A204.1 (cell line): ENCODE data around the gene ZNF608.

Experiments
- FAIRE-seq: peaks from 2 replicates; lab custom pipeline; 2012; peaks lifted over from hg19 to GRCh38; lab: Jason Lieb, UNC

The ZNF608 gene

DNA sequence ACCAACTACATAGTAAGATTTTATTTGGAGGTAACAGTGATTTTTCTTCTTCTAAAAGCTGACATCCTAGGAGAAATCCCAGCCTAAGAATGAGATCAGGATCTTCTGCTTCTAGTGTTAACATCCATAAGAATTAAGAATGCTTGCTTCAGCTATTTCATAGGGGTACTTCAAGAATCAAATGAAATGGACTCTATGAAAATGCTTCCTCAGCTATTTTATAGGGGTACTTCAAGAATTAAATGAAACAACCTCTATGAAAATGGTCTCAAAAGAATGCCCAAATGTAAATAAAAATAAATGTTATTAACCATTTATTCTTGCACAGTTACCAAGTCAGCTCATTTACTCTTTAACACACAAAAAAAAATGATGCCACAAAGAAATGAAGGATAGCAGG lies 31.5 kb downstream of the ZNF608 start:
- FAIRE-seq = peak; percentile 6

DNA sequence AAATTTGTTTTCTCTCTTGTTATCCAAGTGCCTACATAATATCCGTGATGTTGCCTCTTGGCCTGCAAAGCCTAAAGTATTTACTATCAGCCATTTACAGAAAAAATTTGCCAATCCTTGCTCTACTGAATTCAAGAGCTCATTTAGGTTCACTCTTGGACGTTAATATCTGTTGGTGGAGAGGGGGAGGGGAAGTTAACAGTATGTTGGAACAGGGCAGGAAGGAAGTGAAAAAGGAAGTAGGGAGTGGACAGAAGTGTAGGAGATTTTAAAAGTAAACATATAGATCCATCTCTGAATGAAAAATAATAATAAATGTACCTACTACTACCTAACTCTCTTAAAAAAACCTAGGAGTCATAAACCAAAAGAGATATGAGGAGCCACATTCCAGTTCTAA lies 32.8 kb downstream of the ZNF608 start:
- FAIRE-seq = no peak

DNA sequence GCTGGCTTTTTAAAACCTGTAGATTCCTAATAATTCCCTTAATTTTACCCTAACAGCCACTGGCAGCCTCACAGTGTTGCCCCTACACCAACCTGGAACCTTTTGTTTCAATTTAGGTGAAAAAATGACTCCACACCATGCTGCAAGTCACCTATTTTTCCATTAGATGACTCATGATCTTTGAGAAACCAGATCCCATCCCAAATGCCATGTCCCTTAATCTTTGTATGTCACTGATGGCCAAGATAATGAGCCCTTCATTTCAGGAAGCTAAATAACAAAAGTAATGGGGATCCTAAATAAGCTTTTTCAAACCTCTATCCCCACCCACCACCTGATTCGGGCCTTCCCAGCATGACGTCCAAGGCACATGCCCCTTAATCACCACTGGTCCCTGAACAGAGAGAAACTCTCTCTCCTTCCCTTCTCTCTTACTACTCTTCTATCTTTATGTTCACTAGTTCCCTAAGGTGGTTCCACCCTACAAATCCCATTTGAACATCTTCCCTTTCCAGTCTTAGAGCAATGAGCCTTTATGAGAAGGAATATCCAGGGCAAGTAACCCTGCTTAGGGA lies 33.6 kb downstream of the ZNF608 start:
- no peak for FAIRE-seq

DNA sequence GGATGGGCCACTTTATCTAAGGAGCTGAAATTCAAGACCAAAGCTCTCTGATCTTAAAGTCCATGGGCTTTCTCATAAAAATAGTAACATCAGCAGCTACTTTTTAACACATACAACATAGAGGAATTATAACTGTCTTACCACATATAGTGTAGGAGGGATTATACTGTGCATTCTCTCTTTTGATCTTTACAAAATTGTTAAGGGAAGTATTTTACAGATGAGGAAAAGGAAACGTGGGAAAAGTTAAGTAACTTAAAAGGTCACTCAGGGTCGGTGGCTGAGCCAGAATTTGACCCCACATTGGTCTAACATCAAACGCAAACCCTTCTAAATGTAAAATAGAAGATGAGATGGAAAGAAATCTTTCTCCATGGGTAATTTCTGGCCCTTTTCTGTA lies 38.4 kb downstream of the ZNF608 start:
- peak; percentile 80 for FAIRE-seq

DNA sequence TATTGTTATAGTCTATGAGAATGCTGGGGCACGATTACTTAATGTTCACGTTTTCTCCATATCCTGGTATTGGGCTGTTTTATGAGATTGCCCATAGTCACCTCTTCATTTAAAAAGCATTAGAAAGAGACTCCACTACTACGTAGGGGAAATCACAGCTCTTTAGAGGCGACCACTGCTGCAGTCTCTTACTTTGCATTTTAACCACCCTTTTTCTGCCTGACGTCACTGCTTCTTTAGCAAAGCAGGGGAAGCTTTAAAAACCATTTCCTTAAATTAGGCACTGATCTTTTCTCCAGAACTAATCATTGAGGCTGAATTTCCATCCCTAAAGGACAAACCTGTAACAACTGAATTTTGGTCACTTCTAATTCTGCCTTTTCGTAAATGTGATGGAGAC lies 38.9 kb downstream of the ZNF608 start:
- FAIRE-seq = no peak

DNA sequence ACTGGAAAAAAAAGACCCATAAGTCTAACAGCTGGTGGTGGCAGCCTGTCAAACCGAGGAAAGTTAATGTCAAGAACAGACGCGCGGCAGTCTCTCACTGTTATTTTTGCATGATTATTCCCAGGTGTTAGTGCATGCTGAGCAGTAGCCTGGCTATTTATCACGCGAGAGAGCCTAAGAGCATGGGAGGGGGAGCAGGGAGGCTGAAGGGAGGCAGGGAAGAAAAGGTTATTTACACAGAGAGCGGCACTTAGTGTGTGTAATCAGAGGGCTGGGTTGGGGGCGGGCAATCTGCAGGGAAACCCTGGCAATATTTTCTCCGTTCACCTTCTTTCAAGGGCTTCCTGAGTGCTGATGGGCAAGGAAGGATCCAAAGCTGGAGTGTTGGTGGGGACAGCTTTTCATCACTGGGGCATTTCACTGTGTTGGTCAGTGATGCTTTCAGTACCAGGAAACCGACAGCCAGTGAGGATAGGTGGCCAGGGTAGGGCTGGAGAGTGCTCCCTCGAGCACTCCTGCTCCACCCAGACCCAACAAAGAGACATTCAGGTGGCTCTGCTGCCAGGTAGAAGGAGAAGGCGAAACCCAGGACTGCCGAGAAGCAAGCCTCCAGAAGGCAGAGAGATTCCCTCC lies 39.6 kb downstream of the ZNF608 start:
- FAIRE-seq = no peak

DNA sequence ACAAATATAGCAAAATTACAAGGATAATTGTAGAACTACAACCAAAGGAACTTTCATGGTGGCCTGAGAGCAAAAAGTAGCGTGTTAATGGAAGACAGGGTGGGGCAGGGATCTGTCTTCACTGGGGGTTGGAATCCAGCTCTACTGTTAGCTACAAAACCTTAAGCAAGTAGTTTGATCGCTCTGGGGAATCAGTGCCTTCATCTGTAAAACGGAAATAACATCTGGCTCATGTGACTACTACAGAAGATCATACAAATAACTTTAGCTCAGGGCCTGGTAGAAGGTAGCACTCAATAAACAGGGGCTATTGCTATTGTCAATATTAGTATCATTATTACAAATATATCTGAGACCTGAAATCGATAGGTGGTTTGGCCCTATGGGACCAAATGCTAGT lies 40.4 kb downstream of the ZNF608 start:
- FAIRE-seq = no peak

DNA sequence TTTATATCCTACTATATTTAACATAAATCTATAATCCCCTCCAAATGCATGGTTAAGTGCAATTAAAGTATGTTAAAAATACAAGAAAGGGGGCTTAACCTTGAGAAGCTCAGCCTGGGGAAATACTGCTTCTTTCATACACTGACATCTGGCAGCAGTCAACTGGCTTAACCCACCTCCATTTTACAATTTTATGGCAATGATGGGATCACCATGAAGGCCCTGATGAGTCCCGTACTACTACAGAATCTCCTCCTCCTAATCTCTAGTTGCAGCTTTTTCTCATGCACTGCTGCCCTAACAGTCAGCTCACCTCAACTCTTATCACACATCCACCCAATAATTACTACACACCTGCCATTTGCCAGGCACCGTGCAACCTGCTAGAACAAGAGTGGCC lies 40.9 kb downstream of the ZNF608 start:
- FAIRE-seq = no peak

DNA sequence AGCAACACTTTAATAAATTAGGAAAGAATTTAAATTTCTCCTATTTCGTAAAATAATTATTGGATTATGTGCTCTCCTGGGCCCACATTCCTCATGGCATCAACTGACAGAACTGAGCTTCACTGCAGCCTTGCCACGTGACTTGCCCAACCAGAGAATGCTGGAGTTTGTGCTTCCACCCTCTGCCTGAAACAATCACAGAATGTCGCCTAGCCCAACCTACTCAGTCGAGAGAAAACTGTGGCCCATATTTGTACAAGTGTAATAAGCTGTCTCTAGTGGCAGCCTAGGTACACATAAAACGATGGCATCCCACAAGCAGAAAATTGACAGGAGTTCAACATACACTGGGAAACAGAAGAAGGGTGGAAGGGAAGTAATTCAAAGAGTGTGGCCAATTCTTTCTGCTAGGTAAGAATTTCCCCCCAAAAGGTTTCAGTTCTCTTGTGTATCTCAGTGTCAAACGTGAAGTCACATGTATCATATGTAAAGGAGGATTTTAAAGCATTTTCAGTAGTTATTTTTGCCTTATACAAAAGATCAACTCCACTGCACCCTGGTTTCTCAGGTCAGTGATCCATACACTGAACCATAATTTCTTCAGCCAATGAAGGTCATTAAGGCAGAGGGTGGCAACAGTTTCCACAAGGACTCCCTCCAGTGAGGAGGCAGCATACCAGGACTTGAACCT lies 41.7 kb downstream of the ZNF608 start:
- no peak for FAIRE-seq

DNA sequence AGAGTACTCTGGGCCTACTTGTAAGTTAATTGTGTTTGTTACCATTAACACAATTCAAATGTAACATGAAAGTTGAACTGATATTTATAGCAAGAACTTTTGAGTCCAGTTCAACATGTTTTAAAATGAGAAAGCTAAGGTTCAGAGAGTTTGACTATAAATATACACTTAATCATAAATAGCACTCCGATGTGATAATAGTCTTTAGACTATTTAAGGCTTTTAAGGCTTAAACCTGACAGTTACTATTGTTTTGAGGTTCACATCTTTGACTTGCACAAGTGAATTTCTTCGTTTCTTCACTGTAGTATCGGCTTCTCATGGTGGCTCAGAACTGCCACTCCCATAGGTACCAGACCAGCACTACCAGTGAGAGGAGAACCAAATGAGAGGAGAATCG lies 42.4 kb downstream of the ZNF608 start:
- no peak for FAIRE-seq

DNA sequence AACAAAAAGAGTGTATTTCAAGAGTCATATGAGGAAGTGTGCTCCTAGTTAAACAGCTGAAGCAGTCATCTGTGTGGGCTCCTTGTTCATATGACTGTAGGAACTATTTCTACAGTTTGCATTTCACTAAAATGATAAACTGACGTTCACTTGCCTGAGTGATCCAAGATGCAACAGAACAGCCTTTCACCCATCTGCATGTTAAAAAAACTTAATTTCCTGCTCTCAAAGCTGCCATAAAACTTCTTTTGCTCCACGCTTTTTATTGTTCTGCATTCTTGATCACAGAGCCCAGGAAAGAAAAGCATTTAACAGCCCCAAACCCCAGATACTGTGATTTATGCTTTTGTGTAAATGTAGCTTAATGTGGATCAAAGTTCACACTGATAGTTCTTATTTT lies 43.9 kb downstream of the ZNF608 start:
- no peak for FAIRE-seq

DNA sequence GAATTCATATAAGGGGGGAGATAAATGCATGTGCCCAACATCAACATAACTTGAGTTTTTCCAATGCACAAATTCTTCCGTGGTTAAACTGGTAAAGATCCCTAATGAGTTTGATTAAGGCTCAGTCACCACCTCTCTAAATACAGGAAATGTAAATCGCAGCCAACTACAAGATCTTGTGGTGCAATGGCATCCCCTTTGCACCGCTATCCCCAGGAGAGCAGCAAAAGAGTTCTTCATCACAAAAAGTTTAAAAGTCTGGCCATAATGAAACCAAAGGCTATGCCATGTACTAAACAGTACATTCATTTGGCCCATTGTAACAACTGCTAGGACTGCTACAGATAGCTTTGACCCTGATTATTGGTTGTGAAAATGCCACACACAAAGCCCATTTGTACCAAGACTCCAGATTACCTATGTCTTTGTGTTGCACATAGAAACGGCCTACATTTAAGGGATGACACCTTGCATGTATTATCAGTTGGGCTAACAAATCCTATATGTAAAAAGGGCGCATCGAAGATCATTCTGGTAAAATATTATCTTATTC lies 44.5 kb downstream of the ZNF608 start:
- FAIRE-seq = no peak

DNA sequence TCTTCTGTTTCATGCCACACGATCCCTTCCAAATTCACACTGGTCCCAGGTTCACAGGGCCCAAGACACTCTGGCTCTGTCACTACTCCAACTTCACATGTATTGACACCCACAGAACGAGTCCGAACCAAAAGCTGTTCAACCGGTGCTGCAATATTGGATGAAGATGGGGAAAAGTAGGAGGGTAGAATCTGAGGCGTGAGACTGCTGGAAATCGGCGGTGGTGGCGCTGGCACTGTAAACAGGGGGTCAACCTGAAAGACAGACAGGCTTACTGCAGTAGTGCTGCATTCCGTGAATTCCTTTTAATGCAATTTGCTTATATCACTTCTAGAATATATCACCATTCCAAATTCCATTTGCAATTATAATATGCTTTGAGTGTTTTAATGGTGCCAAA lies 45.4 kb downstream of the ZNF608 start:
- FAIRE-seq = no peak

DNA sequence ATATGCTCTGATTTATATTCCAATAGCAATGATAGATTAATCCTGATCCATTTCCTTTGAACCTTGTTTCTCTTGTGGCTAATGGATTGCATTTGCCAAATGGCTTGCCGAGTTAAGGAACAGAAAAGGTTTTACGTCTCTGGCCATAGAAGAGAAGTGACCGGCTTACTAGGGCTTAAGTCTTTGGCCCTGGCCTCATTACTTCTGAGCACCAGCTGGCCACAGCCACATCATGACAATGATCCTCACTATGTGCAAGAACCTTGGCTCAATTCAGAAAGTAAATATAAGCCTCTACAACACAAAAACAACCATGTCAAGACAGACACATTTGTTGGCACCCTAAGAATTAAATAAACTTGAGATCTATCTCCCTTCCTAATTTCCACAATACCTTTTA lies 46.1 kb downstream of the ZNF608 start:
- FAIRE-seq = no peak

DNA sequence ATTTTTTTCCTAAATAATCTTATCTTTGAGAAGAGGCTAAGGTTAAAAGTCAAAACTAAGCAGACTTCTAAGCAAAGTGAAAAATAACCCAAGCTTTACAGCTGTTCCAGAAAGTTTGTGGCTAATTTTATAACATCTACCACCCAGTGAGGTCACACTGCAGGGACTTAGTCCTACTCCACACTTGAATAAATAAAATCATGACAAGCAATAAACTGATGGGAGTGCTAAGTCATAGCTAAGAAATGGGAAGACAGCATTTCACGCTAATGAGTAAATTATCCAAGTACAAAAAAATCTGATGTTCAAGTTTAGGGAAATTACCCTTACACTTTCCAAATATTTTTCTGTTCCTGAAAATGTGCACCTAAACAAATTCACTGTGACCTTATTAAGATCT lies 47.7 kb downstream of the ZNF608 start:
- no peak for FAIRE-seq

DNA sequence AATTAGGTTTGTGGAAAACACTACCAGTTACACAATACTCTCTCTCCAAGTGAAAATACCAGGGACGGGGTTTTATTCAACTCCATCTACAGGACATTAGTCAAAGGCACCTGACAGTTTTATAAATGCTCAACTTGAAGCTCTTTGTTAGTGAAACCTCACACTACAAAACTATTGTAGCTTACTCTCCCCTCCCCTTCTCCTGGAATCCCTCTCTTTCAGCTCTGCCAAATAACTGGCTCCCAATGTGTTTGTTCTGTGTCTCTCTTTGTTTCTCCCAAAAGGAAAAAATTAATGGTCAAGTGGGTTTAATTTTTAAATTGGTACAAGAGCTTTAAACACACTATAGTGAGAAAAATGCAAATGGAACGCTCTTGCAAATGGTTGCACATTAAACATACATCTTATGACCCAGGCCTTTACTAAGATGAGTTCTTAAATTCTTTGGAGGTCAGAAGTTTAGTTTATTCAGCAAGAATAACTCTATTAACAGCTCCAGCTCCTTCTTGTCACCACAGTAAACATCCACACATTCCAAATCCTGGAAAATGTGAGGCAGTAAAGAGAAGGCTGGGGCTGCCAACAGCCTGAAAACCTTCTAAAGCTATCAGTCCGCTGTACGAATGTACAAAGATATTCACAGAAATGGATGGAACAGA lies 48.4 kb downstream of the ZNF608 start:
- FAIRE-seq = no peak

DNA sequence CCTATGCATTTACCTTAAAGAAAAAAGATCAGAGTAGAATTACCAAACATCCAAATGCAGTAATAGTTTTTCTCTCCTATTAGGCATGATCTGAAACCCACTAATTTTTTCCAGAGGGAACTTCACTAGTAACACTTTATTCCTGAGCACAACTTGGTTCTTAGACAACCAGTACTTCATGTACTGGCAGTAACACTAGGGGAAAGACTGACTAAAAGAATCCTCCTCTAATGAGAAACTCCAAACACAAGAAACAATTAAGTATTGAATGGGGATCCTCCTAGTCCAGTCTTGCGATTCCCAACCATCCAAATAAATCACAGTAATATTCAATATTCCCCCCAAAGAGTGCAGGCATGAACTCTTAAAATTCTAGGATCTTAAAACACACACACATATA lies 48.9 kb downstream of the ZNF608 start:
- no peak for FAIRE-seq

DNA sequence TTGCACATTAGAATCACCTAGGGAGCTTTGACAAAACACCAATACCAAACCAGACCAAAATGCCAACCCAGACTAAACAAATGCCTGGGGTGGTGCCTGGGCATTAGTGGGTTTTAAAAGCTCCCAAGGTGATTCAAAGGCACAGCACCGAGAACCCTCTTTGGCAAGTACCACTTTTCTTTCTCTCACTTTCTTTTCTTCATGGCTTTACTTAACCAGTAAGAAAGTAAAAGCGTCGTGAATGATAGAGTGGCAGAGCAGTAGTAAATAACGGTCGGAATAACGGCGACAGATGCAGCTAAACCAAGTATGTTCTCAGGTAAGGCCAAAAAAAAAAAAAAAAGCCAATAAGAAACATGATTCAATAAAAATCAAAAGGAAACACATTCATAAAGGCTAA lies 49.5 kb downstream of the ZNF608 start:
- no peak for FAIRE-seq
